Erythroblast (primary cell): Measurements from ENCODE around the gene TPRG1L.
A peak's percentile ranks its signal among the peaks of the same experiment; 100 is the strongest.
"Not testable (repeated sequence)": the region's sequence is repeated elsewhere in the genome, so short reads cannot be mapped to it uniquely, and the experiment has no call there.

Experiments
- DNase-seq, 2 experiments: peaks; one replicate each; lab custom pipeline; 2025; lab: John Stamatoyannopoulos, UW
- GATA1 ChIP-seq: IDR thresholded peaks from 2 replicates; pipeline ENCODE4 v1.6.1; 2011; ENCODE audit warnings: low read depth, mild to moderate bottlenecking, control low read depth, low read length, moderate library complexity
- POLR2A ChIP-seq: IDR thresholded peaks from 2 replicates; pipeline ENCODE4 v1.6.1; 2011; ENCODE audit warnings: mild to moderate bottlenecking, low read length

Gene TPRG1L

DNA sequence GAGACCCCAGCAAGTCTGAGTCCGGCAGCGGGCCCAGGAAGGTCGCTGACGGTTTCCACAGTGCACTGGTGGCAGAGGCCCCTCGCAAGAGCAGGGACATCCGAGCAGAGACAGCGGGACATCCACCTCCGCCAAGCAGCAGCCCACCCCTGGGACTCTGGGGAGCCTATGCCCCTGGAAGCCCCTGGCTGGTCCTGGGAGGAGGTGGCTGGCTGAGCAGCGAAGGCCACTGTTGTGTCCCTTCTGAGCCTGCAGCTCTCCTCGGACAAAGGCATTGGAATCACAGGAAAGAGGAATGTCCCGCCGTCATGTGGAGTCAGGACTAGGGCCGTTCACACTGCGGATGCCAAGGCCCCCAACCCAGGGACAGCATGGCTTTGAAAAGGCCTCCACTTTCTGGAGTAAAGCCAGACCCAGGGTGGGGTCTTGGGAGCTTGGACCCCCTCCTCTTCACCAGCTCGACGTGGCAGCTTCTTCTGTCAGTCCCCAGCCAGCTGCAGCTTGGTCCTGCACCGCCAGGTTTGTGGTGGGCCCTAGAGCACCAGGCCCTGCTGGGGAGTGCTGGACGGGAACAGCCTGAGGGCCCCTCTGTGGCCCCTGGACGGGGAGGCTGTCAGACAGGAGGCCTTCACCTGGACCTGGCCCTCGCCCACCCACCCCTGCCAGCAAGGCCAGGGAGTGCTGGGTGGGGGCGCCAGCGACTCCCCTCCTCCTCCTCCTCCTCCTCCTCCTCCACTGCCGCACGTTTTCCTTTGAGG is 14.9 kb upstream of the TPRG1L start:
- TF ChIP-seq POLR2A (no peak), GATA1 (no peak)
- DNase-seq: no peak

DNA sequence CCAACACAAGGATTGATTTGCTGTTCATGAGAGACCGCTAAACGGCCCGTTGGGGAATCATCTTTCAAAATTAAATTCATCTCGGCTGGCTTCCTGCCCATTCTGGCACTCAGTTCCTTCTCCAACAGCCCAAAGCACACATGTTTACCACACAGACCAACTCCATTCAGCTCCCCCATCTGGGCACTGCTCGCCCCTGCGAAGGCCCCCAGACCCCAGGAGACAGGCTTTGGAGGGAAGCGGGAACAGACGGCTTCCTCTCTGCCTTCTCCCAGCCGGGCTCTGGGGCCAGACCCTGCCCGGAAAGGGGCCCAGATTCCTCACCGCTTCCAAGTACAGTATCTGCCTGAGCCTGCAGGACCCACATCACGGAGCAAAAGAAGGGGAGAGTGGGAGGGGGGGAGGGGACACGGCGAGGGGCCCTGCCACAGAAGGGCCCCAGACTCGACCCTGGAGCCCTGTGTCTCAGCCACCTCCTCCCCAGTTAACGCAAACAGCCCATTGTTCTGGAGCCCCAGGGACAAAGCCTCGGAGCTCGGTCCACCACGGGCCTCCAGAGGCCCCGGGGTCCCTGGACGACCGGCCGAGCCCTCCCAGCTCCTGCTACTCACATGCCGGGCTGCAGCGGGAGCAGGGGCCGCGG is 14.2 kb upstream of the TPRG1L start:
- TF ChIP-seq POLR2A (no peak), GATA1 (no peak)
- DNase-seq: no peak

DNA sequence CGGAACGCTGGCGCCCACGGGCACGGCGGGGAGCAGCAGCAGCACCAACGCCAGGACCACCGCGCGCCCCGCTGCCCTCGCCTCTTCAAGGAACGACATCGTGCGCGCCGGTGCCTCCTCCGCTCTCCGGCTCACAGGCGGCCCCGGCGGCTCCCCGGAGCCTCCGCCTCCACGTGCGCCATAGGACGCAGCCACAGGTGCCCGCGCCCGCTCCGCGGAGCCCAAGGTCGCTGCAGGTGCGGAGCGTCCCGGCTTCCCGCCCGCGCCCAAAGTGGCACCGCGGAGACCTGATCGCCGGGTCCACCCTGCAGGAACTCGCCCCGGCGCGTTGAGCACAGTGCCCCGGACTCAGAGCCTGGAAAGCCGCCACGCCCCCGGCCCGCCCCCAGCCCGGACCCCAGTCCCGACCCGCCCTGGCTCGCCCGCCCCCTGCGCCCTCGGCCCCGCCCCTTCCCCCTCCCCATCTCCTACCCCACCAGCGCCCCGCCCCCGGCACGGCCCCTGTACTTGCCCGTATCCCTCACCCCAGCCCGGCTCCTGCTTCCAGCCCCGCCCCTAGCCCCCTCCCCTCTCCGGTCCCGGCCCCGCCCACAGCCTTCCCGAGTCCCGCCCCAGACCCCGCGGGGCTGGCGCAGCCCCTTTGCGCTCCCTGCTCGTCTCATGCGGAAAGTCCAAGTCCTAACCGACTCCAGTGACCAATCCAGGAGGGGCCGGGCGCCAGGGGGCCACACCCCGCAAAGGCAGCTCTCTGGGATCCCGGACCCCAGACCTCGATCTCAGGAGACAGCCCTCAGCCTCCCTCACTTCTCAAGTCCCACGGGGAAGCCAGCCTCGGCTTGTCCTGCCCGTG is 13.4 kb upstream of the TPRG1L start, which contains the start of gene MEGF6:
Gene MEGF6 (minus strand): TSS at position 339 of the 850 bp plus-strand sequence. CDS start 240 bp downstream, at position 99.
- DNase-seq: peak in 1 of 2 experiments; percentile 5
- no peak for TF ChIP-seq POLR2A
- TF ChIP-seq GATA1: no peak

DNA sequence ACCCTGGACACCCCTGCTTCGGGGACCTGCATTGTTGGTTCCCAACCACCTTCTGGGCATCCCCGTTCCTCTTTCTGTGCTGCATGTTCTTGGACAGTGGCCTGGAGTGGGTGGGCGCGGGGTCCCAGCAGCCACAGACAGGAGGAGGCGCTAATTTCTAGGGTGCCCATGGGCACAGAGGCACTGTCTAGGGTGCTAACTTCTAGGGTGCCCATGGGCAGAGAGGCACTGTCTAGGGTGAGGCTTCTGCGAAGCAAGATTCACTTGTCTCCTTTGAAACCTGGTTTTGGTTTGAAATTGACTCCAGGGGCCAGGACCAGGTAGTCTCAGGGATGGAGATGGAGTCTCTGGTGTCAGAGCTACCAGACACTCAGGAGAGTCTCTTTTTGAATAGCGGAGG is 12.7 kb upstream of the TPRG1L start:
- DNase-seq: no peak
- TF ChIP-seq POLR2A (no peak), GATA1 (no peak)

DNA sequence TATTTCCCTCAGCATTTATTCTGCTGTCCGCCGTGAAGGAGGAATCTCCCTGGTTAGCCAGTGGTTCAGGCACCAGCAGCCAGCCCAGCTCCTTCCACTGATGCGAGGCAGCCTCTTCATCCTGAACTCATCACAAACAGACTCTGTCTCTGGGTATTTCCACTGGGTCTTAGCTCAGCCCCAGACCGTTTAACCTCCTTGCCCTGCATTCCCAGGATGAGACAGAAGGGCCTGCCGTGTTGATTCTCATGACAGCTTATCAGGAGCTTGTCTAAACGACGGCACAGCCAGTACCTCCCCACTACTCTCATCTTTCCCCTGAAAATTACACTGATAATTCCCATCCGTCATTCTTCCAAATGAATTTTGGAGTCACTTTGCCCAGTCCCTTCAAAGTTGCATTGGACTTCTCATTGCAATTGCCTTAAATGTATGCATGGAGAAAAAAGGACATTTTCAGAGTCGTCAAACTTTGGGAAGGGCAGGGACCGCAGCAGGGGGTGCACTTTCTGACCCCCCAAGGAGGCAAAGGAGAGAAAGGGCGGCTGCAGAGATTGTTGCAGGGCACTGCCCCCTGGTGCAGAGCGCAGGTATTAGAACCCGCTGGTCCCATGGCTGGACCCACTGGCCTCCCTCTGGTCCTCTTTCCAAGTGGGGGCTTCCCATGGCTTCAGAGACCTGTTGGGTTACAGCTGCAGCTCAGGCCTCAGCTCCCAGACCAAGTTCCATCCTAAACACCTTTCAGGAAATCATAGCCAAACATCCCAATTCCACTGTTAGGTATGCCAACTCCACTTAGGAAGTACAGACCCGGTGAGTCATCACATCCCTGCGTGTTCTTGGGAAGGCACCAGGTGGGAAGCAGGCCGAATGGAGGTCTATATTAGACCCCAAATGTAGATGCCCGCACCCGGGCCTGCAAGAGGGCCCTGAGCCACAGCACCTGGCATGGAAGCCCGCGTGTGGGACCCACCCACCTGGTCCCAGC is 9.8 kb upstream of the TPRG1L start:
- peak in 1 of 2 experiments; percentile 6 for DNase-seq

DNA sequence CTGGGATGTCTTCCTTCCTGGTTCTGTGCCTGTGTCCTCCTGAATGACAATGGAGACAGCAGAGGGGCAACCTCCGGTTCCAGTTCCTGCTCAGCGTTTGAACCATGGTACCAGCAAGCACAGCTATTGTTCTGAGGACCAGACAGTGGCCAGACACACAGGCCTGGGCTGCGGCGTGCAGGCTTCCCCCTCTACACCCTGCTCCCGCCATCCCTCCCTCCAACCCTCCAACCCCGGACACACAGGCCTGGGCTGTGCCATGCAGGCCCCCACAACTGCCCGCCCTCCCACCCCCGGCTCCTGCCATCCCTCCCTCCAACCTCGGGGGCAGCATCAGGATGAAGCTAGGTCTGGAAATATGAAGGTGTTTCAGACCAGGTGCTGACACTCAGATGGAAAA is 8.0 kb upstream of the TPRG1L start:
- no peak for DNase-seq
- TF ChIP-seq POLR2A (no peak), GATA1 (no peak)

More for the DNA sequence above, 9.8 kb upstream of the TPRG1L start:
- TF ChIP-seq POLR2A (no peak), GATA1 (no peak)

DNA sequence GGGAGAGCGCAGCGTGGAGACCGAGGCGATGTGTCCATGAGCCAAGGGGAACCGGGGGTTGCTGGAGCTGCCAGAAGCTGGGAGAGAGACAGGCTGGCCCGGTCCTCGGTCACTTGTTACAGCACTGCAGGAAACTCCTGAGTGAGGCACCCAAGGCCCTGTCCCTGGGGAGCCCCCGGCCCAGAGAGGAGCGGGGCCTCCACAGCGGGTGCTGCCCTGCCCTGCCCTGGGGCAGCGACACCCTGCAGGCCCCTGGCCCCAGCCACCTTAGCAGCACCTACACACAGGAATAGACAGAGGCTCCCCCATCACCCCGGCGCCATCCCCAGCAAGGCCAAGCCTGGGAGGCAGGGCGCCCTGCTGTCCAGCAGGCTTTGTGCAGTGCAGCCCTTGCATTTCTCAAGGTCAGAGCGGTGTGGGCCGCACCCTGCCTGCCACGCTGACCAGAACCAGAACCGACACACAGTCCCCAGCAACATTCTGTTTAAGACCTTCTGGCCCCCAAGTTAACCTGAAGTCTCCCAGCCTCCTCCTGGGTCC is 6.9 kb upstream of the TPRG1L start:
- no peak for TF ChIP-seq GATA1
- TF ChIP-seq POLR2A: no peak
- no peak for DNase-seq

DNA sequence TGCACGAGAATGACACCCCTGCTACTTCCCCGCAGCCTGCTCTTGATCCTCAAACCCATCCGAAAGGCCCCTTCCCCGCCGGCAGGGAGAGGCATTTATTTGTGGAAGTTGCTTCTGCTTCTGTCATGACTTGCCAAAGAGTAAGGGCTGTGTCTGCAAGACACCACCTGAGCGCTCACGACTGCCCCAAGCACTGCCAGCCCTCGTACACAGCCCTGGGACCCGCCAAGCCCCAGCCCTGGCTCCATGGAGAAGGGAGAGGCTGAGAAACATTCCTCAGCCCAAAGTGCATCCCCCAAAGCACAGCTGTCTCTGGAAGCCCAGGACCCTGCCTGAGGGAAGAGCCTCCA is 6.3 kb upstream of the TPRG1L start:
- DNase-seq: no peak
- TF ChIP-seq GATA1 (no peak), POLR2A (no peak)

DNA sequence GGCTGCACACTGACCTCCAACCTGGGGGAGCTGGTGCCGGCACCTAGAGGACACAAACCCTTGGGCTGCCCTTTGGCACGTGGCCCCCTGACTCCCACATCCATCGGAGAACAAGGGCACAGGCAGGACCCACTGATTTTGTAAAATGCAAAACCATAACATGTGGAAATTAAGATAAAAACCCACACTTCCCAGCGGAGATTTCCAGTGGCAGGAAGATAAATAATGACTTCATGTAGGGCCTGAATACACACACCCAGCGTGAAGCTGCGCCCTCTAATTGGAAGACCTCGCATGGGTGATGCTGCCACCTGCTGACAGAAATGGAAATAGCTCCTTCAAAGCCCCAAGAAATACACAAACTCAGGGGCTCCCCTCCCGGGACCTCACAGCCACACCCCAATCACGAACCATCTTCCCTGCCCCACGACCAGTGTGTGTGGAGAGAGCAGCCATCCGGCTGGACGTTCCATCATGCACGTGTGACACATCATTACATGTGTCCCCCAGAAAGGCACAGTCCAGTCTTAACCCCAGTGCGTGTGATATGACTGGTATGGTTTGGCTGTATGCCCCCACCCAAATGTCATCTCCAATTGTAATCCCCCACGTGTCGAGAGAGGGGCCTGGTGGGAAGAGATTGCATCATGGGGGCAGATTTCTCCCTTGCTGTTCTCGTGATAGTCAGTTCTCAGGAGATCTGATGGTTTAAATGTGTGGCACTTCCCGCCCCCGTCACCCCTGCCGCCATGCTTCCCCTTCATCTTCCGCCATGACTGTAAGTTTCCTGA is 5.7 kb upstream of the TPRG1L start:
- TF ChIP-seq GATA1 (no peak), POLR2A (no peak)
- DNase-seq: peak; percentile 83 to 88

DNA sequence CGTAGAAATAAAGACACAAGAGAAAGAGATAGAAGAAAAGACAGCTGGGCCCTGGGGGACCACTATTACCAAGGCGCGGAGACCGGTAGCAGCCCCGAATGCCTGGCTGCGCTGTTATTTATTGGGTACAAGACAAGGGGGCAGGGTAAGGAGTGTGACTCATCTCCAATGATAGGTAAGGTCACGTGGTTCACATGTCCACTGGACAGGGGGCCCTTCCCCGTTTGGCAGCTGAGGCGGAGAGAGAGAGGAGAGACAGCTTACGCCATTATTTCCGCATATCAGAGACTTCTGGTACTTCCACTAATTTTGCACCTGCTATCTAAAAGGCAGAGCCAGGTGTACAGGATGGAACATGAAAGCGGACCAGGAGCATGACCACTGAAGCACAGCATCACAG is 4.1 kb upstream of the TPRG1L start:
- DNase-seq: no peak
- TF ChIP-seq POLR2A (no peak), GATA1 (no peak)

DNA sequence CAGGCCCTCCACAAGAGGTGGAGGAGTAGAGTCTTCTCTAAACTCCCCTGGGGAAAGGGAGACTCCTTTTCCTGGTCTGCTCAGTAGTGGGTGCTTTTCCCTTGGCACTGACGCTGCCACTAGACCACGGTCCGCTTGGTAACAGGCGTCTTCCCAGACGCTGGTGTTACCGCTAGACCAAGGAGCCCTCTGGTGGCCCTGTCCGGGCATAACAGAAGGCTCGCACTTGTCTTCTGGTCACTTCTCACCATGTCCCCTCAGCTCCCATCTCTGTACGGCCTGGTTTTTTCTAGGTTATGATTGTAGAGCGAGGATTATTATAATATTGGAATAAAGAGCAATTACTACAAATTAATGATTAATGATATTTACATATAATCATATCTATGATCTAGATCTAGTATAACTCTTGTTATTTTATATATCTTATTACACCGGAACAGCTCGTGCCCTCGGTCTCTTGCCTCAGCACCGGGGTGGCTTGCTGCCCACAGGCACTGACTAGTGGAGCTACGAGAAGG is 3.6 kb upstream of the TPRG1L start:
- DNase-seq: peak; percentile 19 to 41

DNA sequence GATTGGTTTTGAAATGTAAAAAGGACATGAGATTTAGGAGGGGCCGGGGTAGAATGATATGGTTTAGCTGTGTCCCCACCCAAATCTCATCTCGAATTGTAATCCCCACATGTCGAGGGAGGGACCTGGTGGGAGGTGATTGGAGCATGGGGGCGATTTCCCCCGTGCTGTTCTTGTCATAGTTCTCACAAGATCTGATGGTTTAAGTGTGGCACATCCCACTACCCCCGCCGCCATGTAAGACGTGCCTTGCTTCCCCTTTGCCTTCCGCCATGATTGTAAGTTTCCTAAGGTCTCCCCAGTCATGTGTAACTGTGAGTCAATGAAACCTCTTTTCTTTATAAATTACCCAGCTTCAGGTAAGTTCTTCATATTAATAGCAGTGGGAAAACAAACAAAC is 2.7 kb upstream of the TPRG1L start:
- not testable (repeated sequence) for DNase-seq
